HEK293 (cell line): ENCODE data around the gene ATP8B4.

ENCODE experiments used
- ZNF214 ChIP-seq: fragments of 450-650 bp; formaldehyde crosslinking; IDR thresholded peaks from 2 replicates; pipeline ENCODE4 v1.5.1; 2017; ENCODE audit warnings: missing biosample characterization, mild to moderate bottlenecking, missing genetic modification characterization, borderline replicate concordance
- ZNF221 ChIP-seq: fragments of 450-650 bp; formaldehyde crosslinking; IDR thresholded peaks from 2 replicates; pipeline ENCODE4 v1.5.1; 2017; ENCODE audit warnings: missing biosample characterization, missing genetic modification characterization, borderline replicate concordance
- ZNF449 ChIP-seq: fragments of 450-650 bp; formaldehyde crosslinking; IDR thresholded peaks from 2 replicates; pipeline ENCODE4 v1.5.1; 2017; ENCODE audit warnings: missing biosample characterization, mild to moderate bottlenecking, missing genetic modification characterization, moderate library complexity

DNA sequence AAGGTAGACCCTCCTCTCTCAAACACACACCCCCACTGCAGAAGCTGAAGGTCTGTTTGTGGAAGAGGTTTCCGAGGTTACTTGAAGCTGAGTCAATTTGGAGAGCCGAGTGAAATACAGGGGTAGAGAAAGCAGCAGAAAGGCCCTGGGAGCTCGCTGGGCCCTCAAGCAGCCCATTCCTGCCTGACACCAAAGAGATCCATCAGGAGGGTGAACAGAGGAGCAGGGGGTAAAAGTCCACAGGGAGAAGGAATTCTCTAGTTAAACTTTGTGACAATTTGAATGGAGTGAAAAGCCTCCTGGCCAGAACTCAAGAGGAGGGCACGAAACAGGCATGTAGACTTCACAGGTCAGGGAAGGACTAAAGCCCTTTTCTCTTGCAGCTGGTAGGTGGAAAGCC is 49.3 kb upstream of the ATP8B4 start:
- no peak for TF ChIP-seq ZNF214 (tag by site-specific recombination)
- TF ChIP-seq ZNF449, result no peak
- TF ChIP-seq ZNF221, result no peak
